ENCODE results near the gene TNFRSF6B.

DNA sequence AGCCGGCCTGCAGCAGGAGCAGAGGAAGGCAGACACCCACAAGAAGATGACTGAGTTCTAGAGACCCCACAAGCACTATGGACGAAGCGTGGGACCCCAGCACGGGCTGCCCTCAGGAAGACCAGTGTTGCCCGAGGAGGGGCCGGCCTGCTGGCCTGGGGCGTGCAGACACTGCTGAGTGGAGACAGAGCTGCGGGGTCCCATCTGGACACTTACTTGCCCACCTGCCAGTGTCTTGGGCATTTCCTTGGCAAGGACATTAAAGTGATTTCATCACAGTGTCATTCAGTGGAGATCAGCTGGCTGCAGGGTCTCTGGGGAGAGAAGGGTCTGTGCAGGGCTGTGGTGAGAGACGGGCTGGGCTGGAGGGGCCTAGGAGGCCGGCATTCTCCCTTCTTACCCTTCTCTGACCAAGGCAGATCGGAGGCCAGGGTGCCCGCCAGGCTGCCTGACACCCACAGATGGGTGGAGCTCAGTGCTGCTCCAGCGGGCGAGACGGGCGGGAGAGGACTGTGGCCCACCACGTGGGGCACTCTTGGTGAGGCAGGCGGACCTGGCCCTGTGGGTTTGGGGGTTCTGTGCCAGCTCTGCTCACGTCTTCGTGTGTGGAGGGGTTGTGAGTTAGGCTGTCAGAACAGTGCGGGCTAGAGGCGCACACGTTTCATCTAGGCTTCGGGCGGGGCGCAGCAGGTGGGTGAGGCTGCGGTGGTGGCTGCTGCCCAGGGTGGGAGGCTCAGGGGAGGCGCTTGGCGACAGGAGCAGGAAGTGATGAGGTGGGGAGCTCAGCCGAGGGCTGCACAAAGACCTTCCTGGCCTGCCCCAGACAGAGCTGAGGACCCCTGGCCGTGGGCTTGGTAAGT is 39.6 kb downstream of the TNFRSF6B start, which contains the start of gene LIME1:
- no peak for TF ChIP-seq POLR2AphosphoS5 (IDR thresholded peaks at IDR 0.05; ENCODE audit: low read depth, low read length)
- TF ChIP-seq REST (IDR thresholded peaks at IDR 0.05; ENCODE audit: insufficient read depth in 1 of 2, low read depth in 2 of 2, low read length in 2 of 2): no peak
- TF ChIP-seq SIN3A (IDR thresholded peaks at IDR 0.05; ENCODE audit: borderline replicate concordance, insufficient read depth, low read length): no peak

Measured in PFSK-1 (cell line).